Cardiac fibroblast (primary cell): ENCODE data around the gene FGF21.
A peak's percentile ranks its signal among the peaks of the same experiment; 100 is the strongest.

Experiments used
- DNase-seq, 2 donors: peaks; one replicate each; pipeline versions ENCODE4 v3.0.0 to v3.0.0-alpha.2; 2010; ENCODE audit warnings: low read depth in 2 of 2
- H3K4me3 ChIP-seq, 2 donors: replicated peaks in 1 of 2; 1 replicate in 1 of 2; 2 replicates in 1 of 2; pipeline ENCODE4 v1.5.1; 2011; ENCODE audit warnings: low read depth in 2 of 2, low read length in 2 of 2, mild to moderate bottlenecking in 2 of 2, moderate library complexity in 1 of 2
- TF ChIP-seq, protein P1 (sequence below): IDR thresholded peaks from one replicate; pipeline ENCODE4 v1.5.1; 2011; ENCODE audit warnings: low read depth, mild to moderate bottlenecking, low read length, inconsistent platforms

Gene FGF21

GRCh38 chr19:48755084-48755641, at the start of gene FGF21:
Gene FGF21 (plus strand): TSS chr19:48755524. CDS start chr19:48756237, 713 bp downstream.
- TF ChIP-seq, protein P1, sequence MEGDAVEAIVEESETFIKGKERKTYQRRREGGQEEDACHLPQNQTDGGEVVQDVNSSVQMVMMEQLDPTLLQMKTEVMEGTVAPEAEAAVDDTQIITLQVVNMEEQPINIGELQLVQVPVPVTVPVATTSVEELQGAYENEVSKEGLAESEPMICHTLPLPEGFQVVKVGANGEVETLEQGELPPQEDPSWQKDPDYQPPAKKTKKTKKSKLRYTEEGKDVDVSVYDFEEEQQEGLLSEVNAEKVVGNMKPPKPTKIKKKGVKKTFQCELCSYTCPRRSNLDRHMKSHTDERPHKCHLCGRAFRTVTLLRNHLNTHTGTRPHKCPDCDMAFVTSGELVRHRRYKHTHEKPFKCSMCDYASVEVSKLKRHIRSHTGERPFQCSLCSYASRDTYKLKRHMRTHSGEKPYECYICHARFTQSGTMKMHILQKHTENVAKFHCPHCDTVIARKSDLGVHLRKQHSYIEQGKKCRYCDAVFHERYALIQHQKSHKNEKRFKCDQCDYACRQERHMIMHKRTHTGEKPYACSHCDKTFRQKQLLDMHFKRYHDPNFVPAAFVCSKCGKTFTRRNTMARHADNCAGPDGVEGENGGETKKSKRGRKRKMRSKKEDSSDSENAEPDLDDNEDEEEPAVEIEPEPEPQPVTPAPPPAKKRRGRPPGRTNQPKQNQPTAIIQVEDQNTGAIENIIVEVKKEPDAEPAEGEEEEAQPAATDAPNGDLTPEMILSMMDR: no peak
- DNase-seq: no peak
- H3K4me3 ChIP-seq: no peak within 1 kb of the TSS

DNA sequence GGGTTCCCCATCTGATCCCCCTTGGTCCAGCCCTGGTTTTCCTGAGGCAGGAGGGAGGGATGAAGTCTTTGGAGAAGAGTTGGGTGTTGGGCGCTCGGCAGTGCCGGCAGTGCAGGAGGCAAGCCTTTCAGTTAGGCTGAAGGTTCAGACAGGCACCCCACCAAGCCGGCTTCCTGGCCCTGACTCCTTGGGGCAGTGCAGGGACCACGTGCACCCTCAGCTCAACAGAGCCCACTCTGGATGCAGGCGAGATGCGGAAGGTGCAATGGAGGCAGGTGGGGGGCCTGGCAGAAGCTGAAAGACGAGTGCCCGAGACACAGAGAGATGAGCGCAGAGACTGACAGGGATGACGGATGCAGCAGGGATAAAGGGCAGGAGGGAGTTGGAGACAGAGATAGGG, 46.9 kb upstream of the FGF21 start:
- H3K4me3 ChIP-seq: no peak overlapping the region
- no peak for DNase-seq
- TF ChIP-seq, protein P1: no peak

GRCh38 chr19:48711106-48711662, 44.1 kb upstream of the FGF21 start:
- no peak for DNase-seq
- no peak overlapping the region for H3K4me3 ChIP-seq
- TF ChIP-seq, protein P1: no peak

DNA sequence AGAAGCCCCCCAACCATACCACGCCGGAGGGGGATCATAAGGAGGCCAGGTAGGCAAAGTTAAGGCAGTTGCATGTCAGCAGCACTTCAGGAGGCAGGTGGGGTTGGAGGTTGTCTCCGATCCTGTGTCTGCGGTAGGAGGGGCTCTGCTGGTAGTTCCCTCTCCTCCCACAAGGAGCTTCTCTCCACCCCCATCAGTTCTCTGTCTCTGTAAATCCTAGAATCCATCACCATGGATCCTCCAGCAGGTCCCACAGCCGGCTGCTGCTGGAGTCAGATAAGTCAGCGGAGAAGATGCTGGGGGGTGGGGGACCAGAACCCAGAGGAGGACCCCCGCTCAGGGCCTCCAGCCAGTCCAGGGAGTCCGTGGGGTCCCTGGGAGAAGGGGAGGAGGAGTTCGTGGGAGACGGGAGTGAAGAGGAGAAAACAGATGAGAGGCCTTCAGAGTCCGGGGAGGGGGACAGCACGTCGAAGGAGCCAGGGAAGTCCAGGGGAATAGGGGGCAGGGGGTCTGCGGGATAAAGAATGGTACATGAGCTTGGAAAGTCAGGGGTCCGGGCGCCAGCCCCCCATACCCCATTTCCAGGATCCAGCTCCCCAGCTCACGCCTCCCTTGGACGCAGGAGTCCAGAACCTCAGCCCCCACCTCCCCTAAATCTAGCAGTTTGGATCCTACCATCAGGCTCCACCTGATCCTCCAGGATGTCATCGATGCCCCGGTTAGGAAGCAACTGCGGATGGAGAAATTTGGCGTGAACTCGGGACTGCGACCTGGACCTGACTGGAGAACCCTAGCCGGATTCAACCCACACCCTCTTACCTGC, 42.1 kb upstream of the FGF21 start:
- peak in 1 of 2 donors; percentile 19 for DNase-seq
- TF ChIP-seq, protein P1: peak; percentile 60
- H3K4me3 ChIP-seq: peak overlapping the region; percentile 75 to 83

- H3K4me3 ChIP-seq: peak overlapping the region; percentile 75 to 83
- DNase-seq: peak; percentile 100
- TF ChIP-seq, protein P1: no peak
Measured at GRCh38 chr19:48713864-48714755, 41.2 kb upstream of the FGF21 start.
